ENCODE data around the gene CCDC170.

Gene CCDC170

GRCh38 chr6:151624900-151625536 lies 131.2 kb downstream of the CCDC170 start:
- no peak for DNase-seq

- no peak for DNase-seq
These were observed 134.1 kb downstream of the CCDC170 start for GRCh38 chr6:151627689-151628444.

- DNase-seq, result no peak
These were observed 136.0 kb downstream of the CCDC170 start for GRCh38 chr6:151629791-151630190.

GRCh38 chr6:151630387-151630786 lies 136.6 kb downstream of the CCDC170 start:
- DNase-seq, result no peak

GRCh38 chr6:151630991-151631655 lies 137.3 kb downstream of the CCDC170 start:
- DNase-seq, result no peak

GRCh38 chr6:151632415-151632987 lies 138.7 kb downstream of the CCDC170 start:
- no peak for DNase-seq

- DNase-seq, result no peak
These were observed 139.9 kb downstream of the CCDC170 start for GRCh38 chr6:151633526-151634335.

GRCh38 chr6:151634336-151634720 lies 140.5 kb downstream of the CCDC170 start:
- no peak for DNase-seq

GRCh38 chr6:151635741-151636140 lies 141.9 kb downstream of the CCDC170 start:
- no peak for DNase-seq

- DNase-seq, result no peak
These were observed 144.0 kb downstream of the CCDC170 start for GRCh38 chr6:151637814-151638213.

GRCh38 chr6:151639750-151640149 lies 145.9 kb downstream of the CCDC170 start:
- DNase-seq, result no peak

GRCh38 chr6:151641028-151641427 lies 147.2 kb downstream of the CCDC170 start:
- DNase-seq, result no peak

- DNase-seq, result no peak
These were observed 154.3 kb downstream of the CCDC170 start for GRCh38 chr6:151647976-151648639.

- no peak for DNase-seq
These were observed 156.0 kb downstream of the CCDC170 start for GRCh38 chr6:151649835-151650234.

- DNase-seq, result no peak
These were observed 157.8 kb downstream of the CCDC170 start for GRCh38 chr6:151651639-151652038.

- DNase-seq, result no peak
These were observed 158.5 kb downstream of the CCDC170 start for GRCh38 chr6:151652325-151652724.

GRCh38 chr6:151655099-151655498 lies 161.3 kb downstream of the CCDC170 start:
- no peak for DNase-seq

GRCh38 chr6:151656392-151656791 lies 162.6 kb downstream of the CCDC170 start:
- DNase-seq, result no peak

GRCh38 chr6:151658091-151658490 lies 164.3 kb downstream of the CCDC170 start:
- no peak for DNase-seq

- DNase-seq, result no peak
These were observed 165.4 kb downstream of the CCDC170 start for GRCh38 chr6:151659212-151659611.

GRCh38 chr6:151661509-151661908 lies 167.7 kb downstream of the CCDC170 start:
- no peak for DNase-seq

GRCh38 chr6:151661928-151662327 lies 168.1 kb downstream of the CCDC170 start:
- no peak for DNase-seq
